IMR-90 (cell line): Measurements from ENCODE around the gene PPIL4. TPM values are rescaled to one million over a fixed set of nuclear protein-coding genes. Genes with fewer than 3 reads are reported as not detected.
A peak's percentile ranks its signal among the peaks of the same experiment; 100 is the strongest.

Experiments
- ATAC-seq: fragments of 200-7000 bp; cut with Tn5 transposase; 2 replicates; pipeline ENCODE4 v1.9.1; 2020; ENCODE audit warnings: low read depth, mild to moderate bottlenecking, moderate library complexity
- BruUV-seq: library from RNA; stranded (reverse); fragments of 400-500 nt; replicated peaks from 2 replicates; lab custom pipeline; 2021; lab: Mats Ljungman, UMichigan
- CTCF ChIA-PET: fragments of 300-600 bp; formaldehyde crosslinking; extraction: SDS; loops from one replicate; lab custom pipeline; 2021; ENCODE audit warnings: antibody characterized with exemption; lab: Yijun Ruan, JAX
- POLR2A ChIA-PET: fragments of 300-600 bp; sonication (Branson Sonifier 250); formaldehyde crosslinking; loops from one replicate; lab custom pipeline; 2022; ENCODE audit warnings: antibody characterized with exemption; ENCODE audit not compliant: unreplicated experiment; lab: Charles Lee
- DNase-seq: peaks from one replicate; pipeline ENCODE4 v3.0.0; 2013
- H2AFZ ChIP-seq: replicated peaks from 2 replicates; pipeline ENCODE3; 2013; ENCODE audit warnings: low read length, mild to moderate bottlenecking; ENCODE audit not compliant: poor library complexity
- H2AK5ac ChIP-seq: 2 replicates; pipeline ENCODE4 v1.6.1; 2013; ENCODE audit warnings: low read depth, low read length, inconsistent platforms
- H2AK9ac ChIP-seq: replicated peaks from 2 replicates; pipeline ENCODE3; 2013; ENCODE audit warnings: mild to moderate bottlenecking, low read depth, low read length, moderate library complexity; ENCODE audit not compliant: poor library complexity
- H2BK120ac ChIP-seq: 2 replicates; pipeline ENCODE4 v1.6.1; 2013; ENCODE audit warnings: low read depth, low read length, inconsistent platforms
- H2BK15ac ChIP-seq: 3 replicates; pipeline ENCODE4 v1.6.1; 2013; ENCODE audit warnings: low read depth, low read length, inconsistent platforms
- H2BK20ac ChIP-seq: 2 replicates; pipeline ENCODE4 v1.6.1; 2013; ENCODE audit warnings: low read depth, mild to moderate bottlenecking, inconsistent platforms, low read length, moderate library complexity
- H2BK5ac ChIP-seq: 2 replicates; pipeline ENCODE4 v1.6.1; 2013; ENCODE audit warnings: mild to moderate bottlenecking, low read depth, low read length, inconsistent platforms; ENCODE audit not compliant: poor library complexity, severe bottlenecking
- H3K14ac ChIP-seq: replicated peaks from 2 replicates; pipeline ENCODE4 v1.6.1; 2013; ENCODE audit warnings: low read depth, low read length, inconsistent platforms
- H3K18ac ChIP-seq: 2 replicates; pipeline ENCODE4 v1.6.1; 2013; ENCODE audit warnings: low read depth, low read length, control low read depth
- H3K23ac ChIP-seq: 2 replicates; pipeline ENCODE4 v1.6.1; 2013; ENCODE audit warnings: low read depth, low read length, inconsistent platforms
- H3K27ac ChIP-seq: 2 replicates; pipeline ENCODE4 v1.5.1; 2013; ENCODE audit warnings: mild to moderate bottlenecking, control low read depth, low read length; ENCODE audit not compliant: insufficient read depth
- H3K27me3 ChIP-seq: 2 replicates; pipeline ENCODE4 v1.6.1; 2013; ENCODE audit warnings: low read length; ENCODE audit not compliant: control insufficient read depth, insufficient read depth
- H3K36me3 ChIP-seq: 2 replicates; pipeline ENCODE4 v1.6.1; 2013; ENCODE audit warnings: low read length, mixed read lengths; ENCODE audit not compliant: control insufficient read depth, insufficient read depth
- H3K4ac ChIP-seq: 2 replicates; pipeline ENCODE4 v1.6.1; 2013; ENCODE audit warnings: low read depth, low read length, inconsistent platforms
- H3K4me1 ChIP-seq: 2 replicates; pipeline ENCODE4 v1.6.1; 2013; ENCODE audit warnings: low read length, mixed read lengths; ENCODE audit not compliant: control insufficient read depth, insufficient read depth
- H3K4me2 ChIP-seq: 2 replicates; pipeline ENCODE4 v1.6.1; 2013; ENCODE audit warnings: low read depth, mild to moderate bottlenecking, control low read depth, low read length, moderate library complexity
- H3K4me3 ChIP-seq: 2 replicates; pipeline ENCODE4 v1.5.1; 2013; ENCODE audit warnings: low read depth, mild to moderate bottlenecking, control low read depth, low read length, moderate library complexity; ENCODE audit not compliant: insufficient read depth
- H3K56ac ChIP-seq: 2 replicates; pipeline ENCODE4 v1.6.1; 2013; ENCODE audit warnings: low read length, inconsistent platforms; ENCODE audit not compliant: insufficient read depth; ENCODE audit errors: extremely low read depth
- H3K79me1 ChIP-seq, 2 experiments: 2 replicates each; pipeline ENCODE4 v1.6.1; 2013; ENCODE audit warnings: low read length in 2 of 2, inconsistent platforms in 1 of 2, low read depth in 1 of 2
- H3K9ac ChIP-seq: 2 replicates; pipeline ENCODE4 v1.6.1; 2013; ENCODE audit warnings: low read depth, low read length, control low read depth
- H3K9me1 ChIP-seq: 2 replicates; pipeline ENCODE4 v1.6.1; 2013; ENCODE audit warnings: low read length, inconsistent platforms; ENCODE audit not compliant: insufficient read depth
- H3K9me3 ChIP-seq: 2 replicates; pipeline ENCODE4 v1.6.1; 2013; ENCODE audit warnings: low read length; ENCODE audit not compliant: control insufficient read depth, insufficient read depth
- H4K20me1 ChIP-seq: 2 replicates; pipeline ENCODE4 v1.6.1; 2013; ENCODE audit warnings: low read length, inconsistent platforms; ENCODE audit not compliant: insufficient read depth
- H4K5ac ChIP-seq: 2 replicates; pipeline ENCODE4 v1.6.1; 2013; ENCODE audit warnings: mild to moderate bottlenecking, low read depth, low read length, control low read depth
- H4K8ac ChIP-seq, 2 experiments: 2 replicates each; pipeline ENCODE4 v1.6.1; 2013; ENCODE audit warnings: low read depth in 2 of 2, low read length in 2 of 2, control low read depth in 1 of 2, inconsistent platforms in 1 of 2
- H4K91ac ChIP-seq: 2 replicates; pipeline ENCODE4 v1.6.1; 2013; ENCODE audit warnings: low read depth, low read length, inconsistent platforms; ENCODE audit not compliant: insufficient read depth
- BHLHE40 ChIP-seq: fragments of 150-350 bp; IDR thresholded peaks from 2 replicates; pipeline ENCODE4 v1.6.1; 2016; ENCODE audit warnings: mild to moderate bottlenecking, low read depth, low read length
- CEBPB ChIP-seq: IDR thresholded peaks from 2 replicates; pipeline ENCODE4 v1.6.1; 2012; ENCODE audit warnings: low read depth, low read length, improper control_type of control experiment
- CHD1 ChIP-seq: IDR thresholded peaks from 2 replicates; pipeline ENCODE4 v1.6.1; 2012; ENCODE audit warnings: low read depth, low read length, improper control_type of control experiment
- CTCF ChIP-seq: conservative IDR thresholded peaks from 2 replicates; pipeline ENCODE4 v1.5.1; 2012; ENCODE audit warnings: mild to moderate bottlenecking, low read depth, low read length, improper control_type of control experiment
- ELK1 ChIP-seq: fragments of 150-350 bp; IDR thresholded peaks from 2 replicates; pipeline ENCODE4 v1.6.1; 2016; ENCODE audit warnings: low read depth, mild to moderate bottlenecking, low read length, moderate library complexity, borderline replicate concordance
- FOS ChIP-seq: fragments of 150-350 bp; IDR thresholded peaks from 2 replicates; pipeline ENCODE4 v1.6.1; 2016; ENCODE audit warnings: low read depth, low read length
- MAFK ChIP-seq: IDR thresholded peaks from 2 replicates; pipeline ENCODE4 v1.6.1; 2012; ENCODE audit warnings: low read depth, low read length, improper control_type of control experiment
- MAZ ChIP-seq: IDR thresholded peaks from 2 replicates; pipeline ENCODE4 v1.6.1; 2012; ENCODE audit warnings: low read depth, mild to moderate bottlenecking, low read length, improper control_type of control experiment, moderate library complexity, borderline replicate concordance
- MXI1 ChIP-seq: IDR thresholded peaks from 2 replicates; pipeline ENCODE4 v1.6.1; 2012; ENCODE audit warnings: low read depth, mild to moderate bottlenecking, low read length, moderate library complexity, borderline replicate concordance
- NFE2L2 ChIP-seq: fragments of 150-350 bp; IDR thresholded peaks from 2 replicates; pipeline ENCODE4 v1.6.1; 2016; ENCODE audit warnings: low read depth, mild to moderate bottlenecking, low read length
- POLR2A ChIP-seq: IDR thresholded peaks from 2 replicates; pipeline ENCODE4 v1.6.1; 2012; ENCODE audit warnings: mild to moderate bottlenecking, low read depth, low read length
- RAD21 ChIP-seq: IDR thresholded peaks from 2 replicates; pipeline ENCODE4 v1.6.1; 2012; ENCODE audit warnings: low read length, improper control_type of control experiment
- RCOR1 ChIP-seq: IDR thresholded peaks from 2 replicates; pipeline ENCODE4 v1.6.1; 2012; ENCODE audit warnings: mild to moderate bottlenecking, low read length, improper control_type of control experiment; ENCODE audit not compliant: insufficient replicate concordance
- RFX5 ChIP-seq: IDR thresholded peaks from 2 replicates; pipeline ENCODE4 v1.8.0; 2012; ENCODE audit warnings: low read depth, mild to moderate bottlenecking, low read length, moderate library complexity
- SMC3 ChIP-seq: fragments of 150-350 bp; IDR thresholded peaks from 2 replicates; pipeline ENCODE4 v1.6.1; 2016; ENCODE audit warnings: low read depth, mild to moderate bottlenecking, antibody characterized with exemption, low read length, moderate library complexity
- USF2 ChIP-seq: fragments of 150-350 bp; IDR thresholded peaks from 2 replicates; pipeline ENCODE4 v1.6.1; 2017; ENCODE audit warnings: mild to moderate bottlenecking, antibody characterized with exemption, low read length, low read depth
- WGBS, 2 experiments: methylation state at CpG; one replicate each; pipeline versions ENCODE4 v1.1.5 to v1.1.7; 2013; ENCODE audit warnings: missing lambda C conversion rate in 2 of 2; ENCODE audit not compliant: insufficient read length in 1 of 2; ENCODE audit errors: extremely low coverage in 2 of 2; 5-methylcytosine and 5-hydroxymethylcytosine counted together
- dilution Hi-C: fragments of 300-500 bp; cut with HindIII; formaldehyde crosslinking; loops from one replicate; pipeline ENCODE4 v1.14.3; 2018; ENCODE audit warnings: low sequenced_read_pairs; ENCODE audit not compliant: unreplicated experiment
- in situ Hi-C: fragments of 300-500 bp; cut with MboI; formaldehyde crosslinking; loops from 3 replicates; pipeline ENCODE4 v1.14.3; 2019; ENCODE audit warnings: low sequenced_read_pairs, inconsistent platforms, mixed read lengths
- intact Hi-C: fragments of 100-400 bp; cut with micrococcal nuclease; formaldehyde crosslinking; loops from 2 replicates; pipeline ENCODE4 v1.10.0; 2022
- polyA plus RNA-seq, 3 experiments: library from polyadenylated mRNA; depleted of rRNA; stranded (reverse); fragments of >200 nt; gene quantifications; 2 replicates each; pipeline ENCODE4 v1.2.3, GENCODE V29; 2012; ENCODE audit warnings: low replicate concordance in 1 of 3
- total RNA-seq: library from RNA; depleted of rRNA; stranded (reverse); fragments of >200 nt; gene quantifications from 2 replicates; pipeline ENCODE4 v1.2.3, GENCODE V29; 2012

Gene PPIL4
- total and polyA plus RNA-seq, 2 of the 4 experiments (the other 2 are of a cell fraction), result 10.6 to 13.3 TPM

- Histone ChIP-seq H3K4me3 (peak overlapping the region; percentile 97), H2AFZ (peak overlapping the region; percentile 96), H3K36me3 (no peaks in the 10 kb centered on the region), H3K56ac (no peak overlapping the region), H4K8ac (no peak overlapping the region), H2AK9ac (no peak overlapping the region), H3K27me3 (no peaks in the 10 kb centered on the region), H2BK20ac (no peak overlapping the region), H3K4me2 (peak overlapping the region; percentile 92), H3K9ac (peak overlapping the region; percentile 78; the same call in 1 of the 2 replicates), H2AK5ac (no peak overlapping the region), H3K23ac (peak overlapping the region; percentile 76; the same call in 1 of the 2 replicates), H2BK5ac (no peak overlapping the region), H3K9me3 (no peaks in the 10 kb centered on the region), H3K79me1 (peaks cover 16 to 36% of the 10 kb centered on the region in 2 experiments), H3K4ac (no peak overlapping the region), H4K20me1 (peaks cover 9% of the 10 kb centered on the region; the same call in 1 of the 2 replicates), H3K18ac (no peak overlapping the region), H3K4me1 (peaks cover 3% of the 10 kb centered on the region), H3K14ac (no peak overlapping the region), H2BK120ac (no peak overlapping the region), H4K91ac (no peak overlapping the region), H4K5ac (no peak overlapping the region), H2BK15ac (no peak overlapping the region), H3K27ac (no peak overlapping the region), H3K9me1 (peaks cover 3% of the 10 kb centered on the region)
- ChIA-PET POLR2A (no interaction called here), CTCF (no interaction called here)
- in situ Hi-C loops, result no loop called here
- intact Hi-C loops, result no loop called here
- dilution Hi-C loops, result no loop called here
- ATAC-seq, result no peak
- BruUV-seq, result no TSS peak
- TF ChIP-seq MAFK (no peak), POLR2A (no peak), CHD1 (no peak), NFE2L2 (no peak), USF2 (no peak), RAD21 (no peak), CEBPB (no peak), ELK1 (no peak), BHLHE40 (no peak), CTCF (no peak), FOS (no peak), MAZ (no peak), SMC3 (no peak), RFX5 (no peak), RCOR1 (no peak), MXI1 (no peak)
- DNase-seq, result no peak
- no CpG with 5 or more reads among the region's 12 CpGs for WGBS, 2 experiments
These were observed 21.3 kb upstream of the PPIL4 start for GRCh38 chr6:149567194-149567586.
